Upper lobe of left lung (tissue), 4 donors: ENCODE data around the gene FILIP1L.

Experiments
- POLR2AphosphoS5 ChIP-seq, 2 donors: sonication (generic); formaldehyde crosslinking; IDR thresholded peaks; one replicate each; pipeline ENCODE4 v1.5.1; 2017; ENCODE audit warnings: antibody characterized with exemption in 2 of 2
- TF ChIP-seq, protein P1 (sequence below), 6 experiments: fragments of 450-650 bp in 4 of 6; fragments of 200-600 bp in 2 of 6; sonication (generic) in 2 of 6; IDR thresholded peaks; one replicate each; pipeline ENCODE4 v1.5.1; 2016 to 2019; ENCODE audit warnings: antibody characterized with exemption in 6 of 6

DNA sequence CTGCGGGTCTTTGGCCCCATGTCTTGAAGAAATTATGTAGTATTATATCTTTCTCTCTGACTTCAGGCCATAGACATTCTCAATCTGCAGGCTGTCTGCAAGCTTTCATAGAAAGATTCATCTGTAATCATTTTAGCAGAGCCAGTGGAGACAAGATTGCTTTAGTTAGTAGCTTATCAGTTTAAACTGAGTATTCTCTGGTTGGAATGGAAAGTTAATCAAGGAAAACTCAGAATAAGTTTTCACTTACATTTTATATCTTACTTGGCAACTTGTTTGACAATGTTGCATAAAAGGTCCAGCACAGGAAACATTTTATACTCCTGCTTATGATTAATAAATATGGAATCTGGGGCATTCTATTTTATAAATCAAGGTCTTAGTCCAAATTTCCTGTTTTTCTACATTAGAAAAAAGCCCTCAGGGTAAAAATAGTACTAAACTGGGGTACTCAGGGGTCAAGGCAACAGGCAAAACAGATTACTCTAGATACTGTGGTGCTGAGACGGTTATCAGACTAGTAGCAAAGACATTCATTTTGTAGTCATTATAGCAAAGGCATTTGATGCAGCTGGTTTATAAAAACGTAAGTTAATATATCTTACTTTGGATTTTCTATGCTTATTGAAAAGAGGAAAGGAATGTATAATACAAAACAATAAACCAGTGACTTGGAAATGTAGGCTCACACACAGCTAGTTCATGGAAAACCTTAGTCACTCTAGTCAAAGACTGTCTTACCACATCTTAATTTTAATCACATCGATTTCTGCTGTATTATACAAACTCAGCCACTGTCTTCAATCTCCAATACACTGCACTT, 45.2 kb upstream of the FILIP1L start:
- TF ChIP-seq, protein P1, sequence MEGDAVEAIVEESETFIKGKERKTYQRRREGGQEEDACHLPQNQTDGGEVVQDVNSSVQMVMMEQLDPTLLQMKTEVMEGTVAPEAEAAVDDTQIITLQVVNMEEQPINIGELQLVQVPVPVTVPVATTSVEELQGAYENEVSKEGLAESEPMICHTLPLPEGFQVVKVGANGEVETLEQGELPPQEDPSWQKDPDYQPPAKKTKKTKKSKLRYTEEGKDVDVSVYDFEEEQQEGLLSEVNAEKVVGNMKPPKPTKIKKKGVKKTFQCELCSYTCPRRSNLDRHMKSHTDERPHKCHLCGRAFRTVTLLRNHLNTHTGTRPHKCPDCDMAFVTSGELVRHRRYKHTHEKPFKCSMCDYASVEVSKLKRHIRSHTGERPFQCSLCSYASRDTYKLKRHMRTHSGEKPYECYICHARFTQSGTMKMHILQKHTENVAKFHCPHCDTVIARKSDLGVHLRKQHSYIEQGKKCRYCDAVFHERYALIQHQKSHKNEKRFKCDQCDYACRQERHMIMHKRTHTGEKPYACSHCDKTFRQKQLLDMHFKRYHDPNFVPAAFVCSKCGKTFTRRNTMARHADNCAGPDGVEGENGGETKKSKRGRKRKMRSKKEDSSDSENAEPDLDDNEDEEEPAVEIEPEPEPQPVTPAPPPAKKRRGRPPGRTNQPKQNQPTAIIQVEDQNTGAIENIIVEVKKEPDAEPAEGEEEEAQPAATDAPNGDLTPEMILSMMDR (IDR thresholded peaks at IDR 0.05), result no peak
- TF ChIP-seq POLR2AphosphoS5 (IDR thresholded peaks at IDR 0.05), result no peak
